Spleen (tissue), 11 donors: ENCODE measurements around the gene CCDC34. TPM values are rescaled to one million over a fixed set of nuclear protein-coding genes. Genes with fewer than 3 reads are reported as not detected.
"Not testable (repeated sequence)": the region's sequence is repeated elsewhere in the genome, so short reads cannot be mapped to it uniquely, and the experiment has no call there.

Experiments used
- DNase-seq: peaks from one replicate; pipeline ENCODE4 v3.0.0-alpha.2; 2020
- H3K27ac ChIP-seq, 8 donors: fragments of 200-600 bp; sonication (generic) in 7 of 8; 1 replicate in 4 of 8; 2 replicates in 4 of 8; pipeline versions ENCODE4 v1.5.0 to v1.8.0; 2016 to 2021; ENCODE audit warnings: inconsistent platforms in 4 of 8, mild to moderate bottlenecking in 4 of 8, moderate library complexity in 1 of 8
- H3K27me3 ChIP-seq, 7 donors: fragments of 200-600 bp; sonication (generic) in 6 of 7; replicated peaks in 1 of 7; 1 replicate in 4 of 7; 2 replicates in 3 of 7; pipeline versions ENCODE4 v1.5.0 to v1.8.0; 2016 to 2021; ENCODE audit warnings: inconsistent platforms in 3 of 7, mild to moderate bottlenecking in 1 of 7
- H3K36me3 ChIP-seq, 6 donors: fragments of 200-600 bp; sonication (generic) in 5 of 6; 1 replicate in 4 of 6; 2 replicates in 2 of 6; pipeline versions ENCODE4 v1.5.0 to v1.8.0; 2016 to 2021; ENCODE audit warnings: inconsistent platforms in 2 of 6
- H3K4me1 ChIP-seq, 6 donors: fragments of 200-600 bp; sonication (generic) in 5 of 6; 1 replicate in 3 of 6; 2 replicates in 3 of 6; pipeline versions ENCODE4 v1.5.0 to v1.8.0; 2016 to 2021; ENCODE audit warnings: inconsistent platforms in 3 of 6
- H3K4me3 ChIP-seq, 8 donors: fragments of 200-600 bp; sonication (generic) in 7 of 8; 1 replicate in 4 of 8; 2 replicates in 4 of 8; pipeline versions ENCODE4 v1.5.0 to v1.8.0; 2016 to 2021; ENCODE audit warnings: inconsistent platforms in 4 of 8, mild to moderate bottlenecking in 4 of 8, moderate library complexity in 2 of 8
- H3K9me3 ChIP-seq, 8 donors: fragments of 200-600 bp; sonication (generic) in 7 of 8; 1 replicate in 4 of 8; 2 replicates in 4 of 8; pipeline versions ENCODE4 v1.5.0 to v1.8.0; 2016 to 2021; ENCODE audit warnings: inconsistent platforms in 4 of 8
- POLR2A ChIP-seq, 3 donors: fragments of 450-650 bp; IDR thresholded peaks; one replicate each; pipeline ENCODE4 v1.5.1; 2017; ENCODE audit warnings: antibody characterized with exemption in 3 of 3, mild to moderate bottlenecking in 1 of 3
- POLR2AphosphoS5 ChIP-seq, 3 donors: sonication (generic); formaldehyde crosslinking; IDR thresholded peaks; one replicate each; pipeline ENCODE4 v1.5.1; 2017; ENCODE audit warnings: antibody characterized with exemption in 3 of 3
- WGBS, 5 donors: extraction: QIAGEN DNeasy Blood & Tissue Kit in 3 of 5; methylation state at CpG; one replicate each; pipeline versions ENCODE4 v1.1.5 to v1.1.7; 2013 to 2018; 5-methylcytosine and 5-hydroxymethylcytosine counted together
- intact Hi-C: fragments of 100-400 bp; cut with DNase I; formaldehyde crosslinking; loops from one replicate; pipeline ENCODE4 v1.15.0; 2023; ENCODE audit warnings: low total_unique reads
- polyA plus RNA-seq, 3 donors: library from polyadenylated mRNA; stranded (reverse); fragments of 200-250 nt; gene quantifications; one replicate each; pipeline ENCODE4 v1.2.1, GENCODE V29; 2013
- total RNA-seq, 7 donors: library from RNA; depleted of rRNA in 3 of 7; stranded (reverse); fragments of >200 nt in 3 of 7; fragmentation: NEBNext Ultra II Directional in 4 of 7; extraction: Animal tissue kit (Norgen Biotek cat#: 25700) in 4 of 7; gene quantifications; one replicate each; pipeline versions ENCODE4 v1.1.0 to v1.2.1, GENCODE V29; 2016 to 2021
- TF ChIP-seq, protein P1 (sequence below), 11 experiments: fragments of 200-600 bp in 7 of 11; fragments of 450-650 bp in 4 of 11; sonication (generic) in 4 of 11; IDR thresholded peaks in 8 of 11; conservative IDR thresholded peaks in 3 of 11; 1 replicate in 7 of 11; 2 replicates in 4 of 11; pipeline versions ENCODE4 v1.4.0 to v1.8.0; 2016 to 2021; ENCODE audit warnings: antibody characterized with exemption in 11 of 11, inconsistent platforms in 4 of 11, mild to moderate bottlenecking in 1 of 11
- donor health status: healthy with polysubstance abuse.
- donor health status: DM: no; HTN: no; CAD: no; lungs with moderate emphysema.
- donor health status: DM: no; HTN: no; CAD: no.
- donor health status: Bipolar disorder and iron deficiency.
- donor health status: healthy.
- donor health status: DM: no; HTN: no; CAD: no.
- donor health status: DM: yes; HTN: yes; CAD: no.

CCDC34 gene
- total and polyA plus RNA-seq, 10 donors = 2.2 to 6.1 (median 3.5) TPM

DNA sequence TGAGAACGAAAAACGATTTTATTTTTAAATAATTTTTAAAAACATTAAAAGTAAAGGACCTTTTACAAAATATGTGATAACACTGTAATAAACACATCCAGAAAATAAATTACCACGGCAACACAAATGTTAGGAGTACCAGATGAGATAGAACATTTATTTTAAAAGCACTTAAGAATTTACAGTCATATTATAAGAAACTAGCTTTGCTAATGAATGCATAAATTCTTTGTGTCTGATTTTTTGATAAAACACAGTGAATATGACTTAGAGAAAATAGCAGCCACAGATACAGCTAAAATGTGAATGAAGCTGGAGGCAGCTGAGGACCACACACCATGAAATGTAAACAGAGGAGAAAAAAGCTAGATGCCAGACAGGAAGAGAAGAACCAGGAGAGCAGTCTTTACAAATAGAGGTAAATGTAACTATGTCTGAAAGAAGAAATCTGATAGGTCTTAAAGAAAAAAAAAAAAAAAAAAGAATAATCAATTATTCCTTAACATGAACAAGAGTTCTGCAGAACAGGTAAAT lies 14.6 kb downstream of the CCDC34 start:
- intact Hi-C loops = no loop called here
- H3K27me3 ChIP-seq = no peaks in the 10 kb centered on the region
- H3K4me1 ChIP-seq = no peaks in the 10 kb centered on the region
- 35 to 42% (median 40%) methylated on average over 3 of the region's 3 CpGs for WGBS, 5 donors
- H3K27ac ChIP-seq = no peak overlapping the region
- TF ChIP-seq POLR2A (IDR thresholded peaks at IDR 0.05) (no peak), POLR2AphosphoS5 (IDR thresholded peaks at IDR 0.05) (no peak)
- TF ChIP-seq, protein P1, sequence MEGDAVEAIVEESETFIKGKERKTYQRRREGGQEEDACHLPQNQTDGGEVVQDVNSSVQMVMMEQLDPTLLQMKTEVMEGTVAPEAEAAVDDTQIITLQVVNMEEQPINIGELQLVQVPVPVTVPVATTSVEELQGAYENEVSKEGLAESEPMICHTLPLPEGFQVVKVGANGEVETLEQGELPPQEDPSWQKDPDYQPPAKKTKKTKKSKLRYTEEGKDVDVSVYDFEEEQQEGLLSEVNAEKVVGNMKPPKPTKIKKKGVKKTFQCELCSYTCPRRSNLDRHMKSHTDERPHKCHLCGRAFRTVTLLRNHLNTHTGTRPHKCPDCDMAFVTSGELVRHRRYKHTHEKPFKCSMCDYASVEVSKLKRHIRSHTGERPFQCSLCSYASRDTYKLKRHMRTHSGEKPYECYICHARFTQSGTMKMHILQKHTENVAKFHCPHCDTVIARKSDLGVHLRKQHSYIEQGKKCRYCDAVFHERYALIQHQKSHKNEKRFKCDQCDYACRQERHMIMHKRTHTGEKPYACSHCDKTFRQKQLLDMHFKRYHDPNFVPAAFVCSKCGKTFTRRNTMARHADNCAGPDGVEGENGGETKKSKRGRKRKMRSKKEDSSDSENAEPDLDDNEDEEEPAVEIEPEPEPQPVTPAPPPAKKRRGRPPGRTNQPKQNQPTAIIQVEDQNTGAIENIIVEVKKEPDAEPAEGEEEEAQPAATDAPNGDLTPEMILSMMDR (IDR thresholded peaks at IDR 0.05 in 8 of 11, conservative IDR thresholded peaks at IDR 0.05 in 3 of 11) = no peak
- no peak for DNase-seq
- H3K9me3 ChIP-seq = no peaks in the 10 kb centered on the region
- H3K4me3 ChIP-seq = no peak overlapping the region
- H3K36me3 ChIP-seq = peaks cover 0 to 6% (median 0%) of the 10 kb centered on the region in 6 donors

DNA sequence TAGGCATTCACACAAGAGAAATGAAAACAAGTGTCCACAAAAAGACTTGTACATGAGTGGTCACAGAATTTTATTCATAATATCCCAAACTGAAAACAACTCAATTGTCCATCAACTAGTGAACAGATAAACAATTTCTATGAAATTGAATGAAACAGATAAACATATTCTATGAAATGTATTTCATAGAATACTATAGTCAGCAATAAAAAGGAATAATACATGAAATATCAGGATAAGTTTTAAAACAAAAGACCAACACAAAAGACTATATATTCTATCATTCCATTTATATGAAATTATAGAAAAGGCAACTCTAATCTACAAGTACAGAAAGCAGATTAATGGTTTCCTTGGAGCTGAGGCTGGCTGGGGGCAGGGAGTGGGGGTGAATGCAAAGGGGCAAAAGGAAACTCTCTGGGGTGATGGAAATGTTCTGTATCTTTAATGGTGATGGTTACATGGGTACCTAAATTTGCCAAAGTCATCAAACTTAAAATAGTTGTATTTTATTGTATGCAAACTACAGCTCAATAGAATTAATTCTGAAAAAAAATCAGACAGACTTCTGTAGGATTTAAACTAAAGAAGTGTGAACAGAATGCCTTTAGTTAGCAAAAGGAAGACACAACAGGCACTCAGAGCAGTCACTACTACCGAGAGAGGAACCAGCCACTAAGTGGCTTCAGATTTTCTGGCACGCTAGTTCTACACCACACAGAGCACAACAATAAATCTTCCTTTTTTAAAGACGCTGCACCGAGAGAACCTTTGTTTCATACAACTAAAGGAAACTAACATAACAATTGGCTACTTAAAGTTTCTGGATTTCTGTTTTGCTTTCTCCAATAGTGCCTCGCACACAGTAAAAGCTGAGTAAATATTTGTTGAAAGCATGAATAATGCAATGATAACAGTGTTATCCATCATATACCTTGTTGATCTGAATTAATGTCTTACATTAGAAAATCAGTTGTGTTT lies 15.4 kb downstream of the CCDC34 start:
- no peak for DNase-seq
- 51 to 72% (median 62%) methylated on average over 5 of the region's 5 CpGs for WGBS, 5 donors

DNA sequence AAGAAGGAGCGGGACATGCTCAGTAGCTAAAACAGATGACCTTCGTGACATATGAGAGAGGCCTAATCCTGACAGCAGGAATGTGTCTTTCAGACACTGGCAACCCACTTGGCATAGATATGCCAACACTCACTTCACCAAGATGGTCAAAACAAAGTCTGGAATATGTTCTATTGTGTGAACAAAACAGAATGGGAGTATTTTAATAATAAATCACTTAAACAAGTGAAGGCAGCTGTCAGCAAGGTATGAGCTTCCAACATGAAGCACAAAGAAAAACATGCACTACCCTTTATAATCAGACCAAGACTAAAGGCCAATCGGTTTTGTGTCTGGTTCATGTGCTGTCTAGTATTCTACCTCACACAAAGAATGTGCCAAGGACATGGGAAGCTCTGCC lies 23.1 kb downstream of the CCDC34 start:
- no peak for DNase-seq
- intact Hi-C loops = no loop called here
- Histone ChIP-seq H3K4me1 (no peaks in the 10 kb centered on the region), H3K4me3 (no peak overlapping the region), H3K9me3 (no peaks in the 10 kb centered on the region), H3K27ac (no peak overlapping the region), H3K27me3 (no peaks in the 10 kb centered on the region), H3K36me3 (peaks cover 0 to 12% (median 0%) of the 10 kb centered on the region in 6 donors)
- TF ChIP-seq POLR2A (IDR thresholded peaks at IDR 0.05) (no peak), POLR2AphosphoS5 (IDR thresholded peaks at IDR 0.05) (no peak)
- TF ChIP-seq, protein P1 (IDR thresholded peaks at IDR 0.05 in 8 of 11, conservative IDR thresholded peaks at IDR 0.05 in 3 of 11) = no peak
- WGBS, 5 donors = 82 to 93% (median 88%) methylated on average over 3 of the region's 3 CpGs

More for the DNA sequence above, 15.4 kb downstream of the CCDC34 start:
- no peak overlapping the region for H3K4me3 ChIP-seq
- intact Hi-C loops = no loop called here
- H3K27me3 ChIP-seq = no peaks in the 10 kb centered on the region
- H3K36me3 ChIP-seq = peaks cover 0 to 6% (median 0%) of the 10 kb centered on the region in 6 donors
- H3K4me1 ChIP-seq = no peaks in the 10 kb centered on the region
- no peak overlapping the region for H3K27ac ChIP-seq
- TF ChIP-seq POLR2AphosphoS5 (IDR thresholded peaks at IDR 0.05) = no peak
- TF ChIP-seq POLR2A (IDR thresholded peaks at IDR 0.05) = no peak
- TF ChIP-seq, protein P1 (IDR thresholded peaks at IDR 0.05 in 8 of 11, conservative IDR thresholded peaks at IDR 0.05 in 3 of 11) = no peak
- H3K9me3 ChIP-seq = no peaks in the 10 kb centered on the region

DNA sequence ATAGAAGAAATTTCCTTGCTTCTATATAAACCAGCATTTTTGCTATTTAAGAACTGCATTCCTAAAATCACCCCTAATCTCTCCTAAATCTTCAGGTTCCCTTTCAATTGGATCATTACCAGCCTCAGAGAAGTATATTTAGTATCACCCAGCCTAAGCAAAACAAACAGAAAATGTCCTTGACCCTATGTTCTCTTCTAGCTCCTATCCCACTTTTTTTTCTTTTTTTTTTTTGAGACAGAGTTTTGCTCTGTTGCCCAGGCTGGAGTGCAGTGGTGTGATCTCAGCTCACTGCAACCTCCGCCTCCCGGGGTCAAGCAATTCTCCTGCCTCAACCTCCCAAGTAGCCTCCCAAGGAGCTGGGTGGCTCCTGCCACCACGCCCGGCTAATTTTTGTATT lies 28.3 kb downstream of the CCDC34 start:
- H3K4me3 ChIP-seq, H3K27me3 ChIP-seq, DNase-seq, H3K27ac ChIP-seq, H3K4me1 ChIP-seq, intact Hi-C loops, H3K9me3 ChIP-seq, H3K36me3 ChIP-seq: not testable (repeated sequence)
- WGBS, 5 donors = 92 to 100% (median 98%) methylated on average over 4 of the region's 4 CpGs
